B cell (primary cell): ENCODE results near the gene SERTAD2. TPM values are rescaled to one million over a fixed set of nuclear protein-coding genes. Genes with fewer than 3 reads are reported as not detected.

Source experiments
- ATAC-seq: fragments of 200-7000 bp; cut with Tn5 transposase; one replicate; pipeline ENCODE4 v1.10.0; 2021; ENCODE audit warnings: low read depth, mild to moderate bottlenecking, moderate number of reproducible peaks, moderate library complexity
- CTCF ChIA-PET: fragments of 350-600 bp; sonication (Branson Sonifier 250); formaldehyde crosslinking; loops from one replicate; lab custom pipeline; 2021; ENCODE audit warnings: antibody characterized with exemption, inconsistent platforms; lab: Charles Lee
- POLR2A ChIA-PET: fragments of 350-600 bp; sonication (Branson Sonifier 250); formaldehyde crosslinking; loops from one replicate; lab custom pipeline; 2021; ENCODE audit warnings: antibody characterized with exemption; lab: Charles Lee
- DNase-seq: peaks from one replicate; pipeline ENCODE4 v3.0.0; 2013
- H2AFZ ChIP-seq: 2 replicates; pipeline ENCODE4 v1.6.1; 2012; ENCODE audit warnings: mild to moderate bottlenecking, low read depth, low read length; ENCODE audit not compliant: insufficient read depth, poor library complexity, severe bottlenecking
- H3K27ac ChIP-seq, 2 donors: 1 replicate in 1 of 2; 2 replicates in 1 of 2; pipeline ENCODE4 v1.5.1; 2012 to 2013; ENCODE audit warnings: low read length in 2 of 2, mild to moderate bottlenecking in 2 of 2, moderate library complexity in 1 of 2
- H3K27me3 ChIP-seq, 4 experiments: fragments of 200-600 bp in 1 of 4; sonication (generic) in 1 of 4; replicated peaks in 1 of 4; 1 replicate in 2 of 4; 2 replicates in 2 of 4; pipeline versions ENCODE4 v1.6.1 to v1.7.0; 2013 to 2016; ENCODE audit warnings: low read length in 3 of 4, mild to moderate bottlenecking in 2 of 4, mixed read lengths in 1 of 4, moderate library complexity in 1 of 4; ENCODE audit not compliant: insufficient read depth in 4 of 4, control insufficient read depth in 3 of 4; ENCODE audit errors: control extremely low read depth in 1 of 4
- H3K36me3 ChIP-seq, 2 experiments: replicated peaks in 1 of 2; 1 replicate in 1 of 2; 2 replicates in 1 of 2; pipeline versions ENCODE4 v1.6.1 to v1.7.1; 2013; ENCODE audit warnings: low read length in 1 of 2; ENCODE audit not compliant: insufficient read depth in 2 of 2, control insufficient read depth in 1 of 2; ENCODE audit errors: control extremely low read depth in 1 of 2, extremely low read depth in 1 of 2
- H3K4me1 ChIP-seq, 2 donors: fragments of 200-600 bp in 1 of 2; sonication (generic) in 1 of 2; 1 replicate in 1 of 2; 2 replicates in 1 of 2; pipeline versions ENCODE4 v1.5.1 to v1.6.1; 2013 to 2017; ENCODE audit warnings: low read length in 2 of 2; ENCODE audit not compliant: control insufficient read depth in 2 of 2, insufficient read depth in 2 of 2
- H3K4me2 ChIP-seq: replicated peaks from 2 replicates; pipeline ENCODE3; 2012; ENCODE audit warnings: mild to moderate bottlenecking, low read depth, low read length; ENCODE audit not compliant: poor library complexity, severe bottlenecking
- H3K4me3 ChIP-seq, 5 experiments: fragments of 200-600 bp in 1 of 5; sonication (generic) in 1 of 5; 1 replicate in 3 of 5; 2 replicates in 2 of 5; pipeline versions ENCODE4 v1.5.1 to v1.7.0; 2011 to 2016; ENCODE audit warnings: low read length in 4 of 5, mild to moderate bottlenecking in 4 of 5, low read depth in 2 of 5, control low read depth in 1 of 5, moderate library complexity in 1 of 5; ENCODE audit not compliant: insufficient read depth in 1 of 5; ENCODE audit errors: control extremely low read depth in 1 of 5, extremely low read depth in 1 of 5
- H3K79me2 ChIP-seq: fragments of 200-600 bp; sonication (generic); one replicate; pipeline ENCODE4 v1.6.0; 2016; ENCODE audit warnings: low read length; ENCODE audit not compliant: control insufficient read depth, insufficient read depth
- H3K9ac ChIP-seq: fragments of 200-600 bp; sonication (generic); 2 replicates; pipeline ENCODE4 v1.6.1; 2017; ENCODE audit warnings: mild to moderate bottlenecking, low read length, moderate library complexity
- H3K9me3 ChIP-seq, 3 donors: one replicate each; pipeline versions ENCODE4 v1.6.1 to v1.7.1; 2013; ENCODE audit warnings: low read length in 2 of 3; ENCODE audit not compliant: control insufficient read depth in 2 of 3, insufficient read depth in 1 of 3; ENCODE audit errors: control extremely low read depth in 1 of 3
- H4K20me1 ChIP-seq: 2 replicates; pipeline ENCODE4 v1.6.0; 2012; ENCODE audit warnings: mild to moderate bottlenecking, low read length; ENCODE audit not compliant: insufficient read depth, control insufficient read depth, poor library complexity, severe bottlenecking
- H3K27ac Mint-ChIP-seq: one replicate; pipeline ENCODE4 v1.8.0; 2021; ENCODE audit warnings: mixed read lengths
- H3K27me3 Mint-ChIP-seq: one replicate; pipeline ENCODE4 v1.8.0; 2021; ENCODE audit warnings: mixed read lengths
- H3K4me1 Mint-ChIP-seq: one replicate; pipeline ENCODE4 v1.8.0; 2021; ENCODE audit warnings: mixed read lengths
- H3K4me3 Mint-ChIP-seq: one replicate; pipeline ENCODE4 v1.8.0; 2021; ENCODE audit warnings: mixed read lengths
- H3K9me3 Mint-ChIP-seq: one replicate; pipeline ENCODE4 v1.8.0; 2022; ENCODE audit warnings: mixed read lengths; ENCODE audit not compliant: insufficient read depth
- CTCF ChIP-seq: fragments of 200-600 bp; IDR thresholded peaks from one replicate; pipeline ENCODE4 v1.8.0; 2022; ENCODE audit warnings: antibody characterized with exemption, mild to moderate bottlenecking
- EZH2 ChIP-seq: IDR thresholded peaks from 2 replicates; pipeline ENCODE4 v1.6.1; 2012; ENCODE audit warnings: borderline replicate concordance, low read depth, mild to moderate bottlenecking, moderate library complexity, low read length; ENCODE audit not compliant: insufficient read depth, poor library complexity, severe bottlenecking
- WGBS: methylation state at CpG from one replicate; pipeline ENCODE4 v1.1.5; 2013; ENCODE audit warnings: missing lambda C conversion rate; ENCODE audit not compliant: insufficient coverage; 5-methylcytosine and 5-hydroxymethylcytosine counted together
- intact Hi-C: fragments of 100-400 bp; cut with micrococcal nuclease; formaldehyde crosslinking; loops from one replicate; pipeline ENCODE4 v1.10.0; 2022
- polyA plus RNA-seq: library from polyadenylated mRNA; depleted of rRNA; stranded (reverse); fragments of >200 nt; gene quantifications from 2 replicates; pipeline ENCODE4 v1.2.3, GENCODE V29; 2012
- total RNA-seq, 2 donors: library from RNA; stranded (reverse); fragments of 120-200 nt in 1 of 2; gene quantifications; 1 replicate in 1 of 2; 2 replicates in 1 of 2; pipeline versions ENCODE4 v1.2.3 to v1.2.4, GENCODE V29; 2013 to 2022

The SERTAD2 gene
- total and polyA plus RNA-seq, 2 donors (not counting 1 experiment from before 2014, with no cell fraction given) = 49.5 to 66.8 TPM

- Histone ChIP-seq H3K36me3 (no peaks in the 10 kb centered on the region), H3K9me3 (no peaks in the 10 kb centered on the region), H4K20me1 (no peaks in the 10 kb centered on the region), H3K9ac (no peak overlapping the region), H3K4me2 (no peak overlapping the region), H3K4me3 (no peak overlapping the region), H3K79me2 (peaks cover 5% of the 10 kb centered on the region), H2AFZ (no peak overlapping the region), H3K27ac (no peak overlapping the region), H3K27me3 (no peaks in the 10 kb centered on the region), H3K4me1 (peaks cover 7 to 9% of the 10 kb centered on the region in 2 donors)
- Mint-ChIP-seq H3K27me3 (no peaks in the 10 kb centered on the region), H3K4me1 (peaks cover 17% of the 10 kb centered on the region), H3K9me3 (no peaks in the 10 kb centered on the region), H3K27ac (no peak overlapping the region), H3K4me3 (no peak overlapping the region)
- ATAC-seq (no peak), DNase-seq (no peak)
- CTCF ChIA-PET = interaction anchor here (0.8 kb wide), 1 partner anchor 175 kb away, joined by 3 read pairs; no protein-coding TSS in a partner anchor
- POLR2A ChIA-PET = no interaction called here
- no peak for TF ChIP-seq CTCF
- no peak for TF ChIP-seq EZH2
- intact Hi-C loops = no loop called here
Observed at GRCh38 chr2:64688909-64689308, 35.2 kb upstream of the SERTAD2 start.

- intact Hi-C loops = no loop called here
- no peaks in the 10 kb centered on the region for H4K20me1 ChIP-seq
- H3K27ac Mint-ChIP-seq = no peak overlapping the region
- peaks cover 5% of the 10 kb centered on the region for H3K79me2 ChIP-seq
- H3K4me2 ChIP-seq = no peak overlapping the region
- H3K27me3 ChIP-seq = no peaks in the 10 kb centered on the region
- no peak overlapping the region for H3K4me3 ChIP-seq
- peaks cover 16 to 18% of the 10 kb centered on the region in 2 donors for H3K4me1 ChIP-seq
- POLR2A ChIA-PET = interaction anchor here (1.2 kb wide), 1 partner anchor 35 kb away, joined by 3 read pairs; no protein-coding TSS in a partner anchor
- TF ChIP-seq EZH2 (no peak), CTCF (no peak)
- no peak for DNase-seq
- CTCF ChIA-PET = interaction anchor here (1.3 to 1.8 kb wide), 4 partner anchors 10 to 40 kb away, joined by 3 to 6 read pairs (median 5); partner anchors contain the start of gene SERTAD2
- no peak overlapping the region for H3K9ac ChIP-seq
- no peak overlapping the region for H2AFZ ChIP-seq
- 100% methylated on average over 4 of the region's 5 CpGs for WGBS
- no peaks in the 10 kb centered on the region for H3K9me3 Mint-ChIP-seq
- H3K27ac ChIP-seq = no peak overlapping the region
- peaks cover 30% of the 10 kb centered on the region for H3K4me1 Mint-ChIP-seq
- no peak for ATAC-seq
- H3K36me3 ChIP-seq = no peaks in the 10 kb centered on the region
- no peaks in the 10 kb centered on the region for H3K9me3 ChIP-seq
- H3K27me3 Mint-ChIP-seq = no peaks in the 10 kb centered on the region
- H3K4me3 Mint-ChIP-seq = no peak overlapping the region
Observed at GRCh38 chr2:64686283-64686956, 32.7 kb upstream of the SERTAD2 start.
